NCI-H2171 treated with DMSO at 0.1 percent for 48 hours (cell line): Measurements from ENCODE around the gene MRGPRE.

ENCODE experiments used
- DNase-seq: peaks from one replicate; lab custom pipeline; 2025; lab: John Stamatoyannopoulos, UW

Gene MRGPRE

GRCh38 chr11:3196161-3197043 is 35.8 kb downstream of the MRGPRE start:
- no peak for DNase-seq

- no peak for DNase-seq
These were observed 36.7 kb downstream of the MRGPRE start for GRCh38 chr11:3195251-3196160.

GRCh38 chr11:3194016-3194816 is 38.0 kb downstream of the MRGPRE start:
- no peak for DNase-seq

- no peak for DNase-seq
These were observed 38.7 kb downstream of the MRGPRE start for GRCh38 chr11:3193373-3194015.

GRCh38 chr11:3192511-3193372 is 39.5 kb downstream of the MRGPRE start:
- no peak for DNase-seq

GRCh38 chr11:3191586-3192324 is 40.5 kb downstream of the MRGPRE start:
- no peak for DNase-seq

GRCh38 chr11:3190600-3190999 is 41.6 kb downstream of the MRGPRE start:
- no peak for DNase-seq

- DNase-seq = no peak
These were observed 42.2 kb downstream of the MRGPRE start for GRCh38 chr11:3189886-3190583.

GRCh38 chr11:3189196-3189843 is 42.9 kb downstream of the MRGPRE start:
- no peak for DNase-seq

GRCh38 chr11:3188496-3189195 is 43.6 kb downstream of the MRGPRE start:
- no peak for DNase-seq

GRCh38 chr11:3186166-3186953 is 45.9 kb downstream of the MRGPRE start:
- no peak for DNase-seq

GRCh38 chr11:3184732-3185347 is 47.4 kb downstream of the MRGPRE start:
- DNase-seq = no peak

- DNase-seq = no peak
These were observed 48.7 kb downstream of the MRGPRE start for GRCh38 chr11:3183523-3183922.

GRCh38 chr11:3182462-3182852 is 49.8 kb downstream of the MRGPRE start:
- no peak for DNase-seq

GRCh38 chr11:3181725-3182461 is 50.3 kb downstream of the MRGPRE start:
- DNase-seq = no peak

- DNase-seq = no peak
These were observed 51.3 kb downstream of the MRGPRE start for GRCh38 chr11:3180869-3181268.
